CD4-positive, alpha-beta T cell treated with Interleukin-21 for 1 hour (primary cell): ENCODE results near the gene RNF19B.
"Not testable (repeated sequence)": the region's sequence is repeated elsewhere in the genome, so short reads cannot be mapped to it uniquely, and the experiment has no call there.

Source experiments
- DNase-seq: peaks from one replicate; pipeline ENCODE4 v3.0.0-alpha.2; 2020

Gene RNF19B

DNA sequence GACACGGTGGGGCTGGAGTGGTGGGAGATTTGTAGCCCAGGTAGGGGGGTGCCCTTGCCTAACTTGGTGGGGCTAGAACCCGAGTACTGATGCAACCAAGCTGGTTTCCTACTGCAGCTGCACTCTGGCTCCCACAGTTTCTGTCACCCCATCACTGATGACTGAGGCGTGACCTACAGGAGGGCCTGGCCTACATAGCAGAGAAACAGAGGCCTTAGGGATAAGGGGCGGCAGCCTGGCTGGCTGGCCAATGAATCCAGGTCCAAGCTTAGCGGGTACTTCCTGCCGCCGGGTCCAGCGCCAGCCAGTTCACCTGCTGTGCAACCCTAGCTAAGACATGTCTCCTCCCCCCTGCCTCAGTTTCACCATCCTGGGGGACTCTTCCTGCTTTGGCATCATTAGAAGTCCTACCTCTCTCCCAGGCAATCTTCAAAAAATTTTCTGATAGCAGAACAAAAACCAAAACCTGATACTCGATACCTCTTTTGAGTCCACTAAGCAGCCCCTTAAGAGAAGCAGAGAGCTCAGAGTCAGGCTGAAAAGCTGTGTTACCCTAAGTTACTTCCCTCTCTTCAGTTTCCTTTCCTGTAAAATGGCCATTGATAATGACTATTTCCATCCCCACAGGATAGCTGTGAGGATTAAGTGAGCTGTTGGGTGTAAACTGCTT lies 27.3 kb upstream of the RNF19B start:
- no peak for DNase-seq

- DNase-seq: no peak
These were observed 26.8 kb upstream of the RNF19B start for GRCh38 chr1:32991386-32991785.

DNA sequence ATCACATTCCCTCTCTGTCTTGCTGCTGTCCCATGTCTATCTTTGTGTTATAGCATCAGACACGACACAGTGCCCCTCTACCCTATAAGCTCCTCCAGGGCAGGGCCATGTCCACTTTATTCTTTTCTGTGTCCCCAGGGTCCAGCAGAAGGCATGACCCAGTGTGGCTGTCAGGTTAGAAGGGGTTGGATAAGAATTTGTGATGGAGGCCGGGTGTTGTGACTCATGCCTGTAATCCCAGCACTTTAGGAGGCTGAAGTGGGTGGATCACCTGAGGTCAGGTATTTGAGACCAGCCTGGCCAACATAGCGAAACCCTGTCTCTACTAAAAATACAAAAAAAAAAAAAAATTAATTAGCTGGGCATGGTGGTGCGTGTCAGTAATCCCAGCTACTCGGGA lies 26.3 kb upstream of the RNF19B start:
- DNase-seq: no peak

GRCh38 chr1:32989160-32990050 lies 24.8 kb upstream of the RNF19B start:
- DNase-seq: no peak

GRCh38 chr1:32988665-32989064 lies 24.1 kb upstream of the RNF19B start:
- no peak for DNase-seq

DNA sequence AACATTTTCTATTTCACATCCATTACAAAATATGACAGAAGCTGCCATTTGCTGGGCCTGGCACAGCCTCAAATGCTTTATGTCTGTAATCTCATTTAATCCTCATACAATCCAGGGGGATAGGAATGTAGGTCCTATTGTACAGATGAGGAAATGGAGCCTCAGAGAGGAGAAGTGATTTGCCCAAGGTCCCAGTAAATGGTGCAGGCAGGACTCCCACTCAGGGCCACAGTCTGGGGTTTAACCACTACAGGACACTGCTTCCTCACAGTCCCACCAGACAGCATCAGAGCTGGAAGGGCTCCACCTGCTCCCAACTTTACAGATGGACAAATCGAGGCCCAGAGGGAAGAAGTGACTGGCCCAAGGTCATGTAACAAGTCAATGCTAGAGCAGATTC lies 20.6 kb upstream of the RNF19B start:
- DNase-seq: no peak

DNA sequence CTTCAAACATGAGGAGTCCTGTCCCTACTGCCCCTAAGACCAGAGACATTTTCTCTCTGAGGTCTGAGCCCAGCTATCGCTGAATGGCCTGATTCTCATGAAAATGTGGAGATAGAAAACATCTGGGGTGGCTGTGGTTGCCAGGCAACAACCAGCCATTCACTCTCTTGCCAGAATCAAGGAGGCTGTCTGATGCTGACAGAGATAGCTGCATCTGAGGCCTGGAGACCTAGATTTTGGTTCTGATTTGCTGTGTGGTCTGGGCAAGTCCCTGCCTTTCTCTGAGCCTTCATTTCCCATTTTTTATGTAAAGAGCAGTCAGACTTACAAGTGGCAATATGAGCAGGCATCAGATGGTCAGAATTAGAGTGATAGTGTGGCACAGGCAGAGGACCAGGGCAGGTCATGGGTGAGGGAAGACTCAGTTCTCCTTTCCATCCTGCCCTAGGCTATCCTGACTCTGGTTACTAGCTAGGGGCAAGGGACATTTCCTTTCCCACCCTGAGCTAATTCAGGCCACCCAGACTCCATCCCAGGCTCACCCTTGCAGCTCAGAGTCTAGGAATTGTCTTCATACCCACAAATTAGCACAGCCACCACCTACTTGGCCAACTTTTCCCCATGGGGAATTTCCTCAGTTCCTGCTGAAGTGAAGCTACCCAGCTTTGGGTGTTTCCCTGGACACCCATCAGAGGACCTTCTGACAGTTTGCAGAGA lies 20.0 kb upstream of the RNF19B start:
- DNase-seq: peak; percentile 81

- no peak for DNase-seq
These were observed 19.5 kb upstream of the RNF19B start for GRCh38 chr1:32984090-32984454.

DNA sequence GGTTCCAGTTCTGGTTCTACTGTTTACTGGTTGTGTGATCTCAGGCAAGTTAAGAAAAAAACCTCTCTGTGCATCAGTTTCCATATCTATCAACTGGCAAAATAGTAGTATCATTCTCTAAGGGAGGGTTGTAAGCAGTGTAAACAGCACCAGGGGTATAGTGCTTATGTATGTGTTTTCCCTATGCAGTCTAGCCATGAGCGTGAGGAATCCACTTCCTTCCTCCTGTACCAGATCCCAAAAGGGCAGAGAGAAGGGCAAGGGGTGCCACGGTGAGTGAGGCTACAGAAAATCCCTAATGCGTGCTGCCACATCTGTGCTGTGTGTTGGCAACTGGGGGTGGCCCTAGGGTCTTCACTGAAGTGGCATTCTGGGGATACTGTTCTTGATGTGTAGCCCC lies 18.4 kb upstream of the RNF19B start:
- DNase-seq: no peak

GRCh38 chr1:32981003-32981901 lies 16.6 kb upstream of the RNF19B start:
- peak; percentile 86 for DNase-seq

DNA sequence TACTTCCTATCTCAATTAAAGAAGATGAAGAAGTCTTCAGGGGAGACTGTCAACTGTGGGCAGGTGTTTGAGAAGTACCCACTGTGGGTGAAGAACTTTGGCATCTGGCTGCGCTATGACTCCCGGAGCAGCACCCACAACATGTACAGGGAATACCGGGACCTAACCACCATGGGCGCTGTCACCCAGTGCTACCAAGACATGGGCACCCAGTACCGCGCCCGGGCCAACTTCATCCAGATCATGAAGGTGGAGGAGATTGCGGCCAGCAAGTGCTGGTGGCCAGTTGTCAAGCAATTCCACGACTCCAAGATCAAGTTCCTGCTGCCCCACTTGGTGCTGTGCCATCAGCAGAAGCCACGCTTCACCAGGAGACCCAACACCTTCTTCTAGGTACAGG lies 15.5 kb upstream of the RNF19B start:
- DNase-seq: no peak

DNA sequence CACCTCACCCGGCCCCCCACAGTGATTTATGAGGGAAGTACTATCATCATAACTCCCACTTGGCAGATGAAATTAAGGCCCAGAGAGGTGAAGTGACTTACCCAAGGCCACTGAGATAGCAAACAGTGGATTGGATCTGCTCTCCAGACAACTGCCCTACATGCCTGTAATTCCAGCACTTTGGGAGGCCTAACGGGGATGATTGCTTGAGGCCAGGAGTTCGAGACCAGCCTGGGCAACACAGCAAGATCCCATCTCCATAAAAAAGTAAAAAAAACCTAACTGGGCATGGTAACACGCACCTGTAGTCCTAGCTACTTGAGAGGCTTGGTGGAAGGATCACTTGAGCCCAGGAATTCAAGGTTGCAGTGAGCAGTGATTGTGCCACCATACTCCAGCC lies 14.2 kb upstream of the RNF19B start:
- DNase-seq: no peak

DNA sequence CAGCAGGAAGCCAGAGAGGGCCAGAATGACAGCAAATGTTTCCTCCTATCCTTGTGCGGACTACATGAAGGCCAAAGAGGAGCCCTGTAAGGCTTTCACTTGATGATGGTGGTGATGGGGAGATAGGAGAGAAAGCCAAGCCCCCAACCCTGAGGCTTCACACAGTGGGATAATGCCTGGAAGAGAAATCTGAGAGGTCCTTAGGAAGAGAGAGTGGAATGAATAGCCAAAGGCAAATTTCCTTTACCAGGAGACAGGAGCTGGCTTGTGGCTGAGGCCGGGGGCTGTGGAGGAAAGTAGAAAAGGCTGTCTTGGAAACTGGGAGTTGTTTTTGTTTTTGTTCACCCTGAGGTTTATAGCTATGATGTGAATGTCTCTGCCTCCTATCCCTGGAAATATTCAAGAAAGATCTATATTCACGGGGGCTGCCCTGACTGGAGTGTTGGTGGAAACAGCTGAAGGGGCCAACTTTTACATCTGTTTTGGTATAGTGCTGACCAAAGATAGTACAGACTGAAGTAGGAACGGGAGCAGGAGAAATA lies 13.0 kb upstream of the RNF19B start:
- no peak for DNase-seq

- not testable (repeated sequence) for DNase-seq
These were observed 10.4 kb upstream of the RNF19B start for GRCh38 chr1:32975055-32975454.

GRCh38 chr1:32973458-32973857 lies 8.8 kb upstream of the RNF19B start:
- not testable (repeated sequence) for DNase-seq

GRCh38 chr1:32972814-32973428 lies 8.3 kb upstream of the RNF19B start:
- DNase-seq: no peak

- no peak for DNase-seq
These were observed 7.0 kb upstream of the RNF19B start for GRCh38 chr1:32971576-32971975.

DNA sequence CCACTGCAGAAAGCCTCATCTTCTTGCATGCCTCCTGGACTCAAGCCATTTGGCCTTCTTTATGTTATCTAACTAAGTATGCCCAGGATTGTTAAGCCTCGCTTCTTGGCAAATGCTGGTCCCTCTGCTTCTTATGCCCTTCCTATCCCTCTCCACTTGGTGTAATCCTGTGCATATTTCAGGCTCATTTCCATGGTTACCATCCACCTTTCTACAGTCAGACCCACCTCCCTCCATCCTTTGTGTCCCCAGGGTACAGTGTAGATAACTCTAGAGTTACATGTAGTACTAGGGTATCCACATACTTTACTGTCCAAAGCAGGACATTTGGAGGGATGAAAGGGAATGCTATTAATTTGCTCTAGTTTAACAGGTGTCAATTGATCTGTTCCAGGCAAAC lies 6.5 kb upstream of the RNF19B start:
- DNase-seq: no peak

DNA sequence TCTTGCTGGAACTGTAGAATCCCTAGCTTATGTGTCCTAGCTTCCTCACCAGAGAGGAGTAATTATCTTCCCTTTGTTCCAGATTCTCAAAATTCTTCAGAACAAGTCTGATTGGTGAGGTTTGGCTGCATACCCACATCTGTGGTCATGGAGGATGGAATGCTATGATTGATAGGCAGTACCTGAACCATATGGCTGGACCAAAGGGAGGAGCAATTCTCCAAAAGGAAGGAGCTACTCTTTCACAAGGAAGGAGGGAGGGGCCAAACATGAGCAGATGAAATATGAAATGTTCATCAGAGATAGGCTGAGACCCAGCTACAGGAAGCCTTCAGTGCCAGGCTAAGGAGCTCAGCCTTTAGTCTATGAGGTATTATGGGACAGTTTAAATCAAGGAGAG lies 5.0 kb upstream of the RNF19B start:
- no peak for DNase-seq

DNA sequence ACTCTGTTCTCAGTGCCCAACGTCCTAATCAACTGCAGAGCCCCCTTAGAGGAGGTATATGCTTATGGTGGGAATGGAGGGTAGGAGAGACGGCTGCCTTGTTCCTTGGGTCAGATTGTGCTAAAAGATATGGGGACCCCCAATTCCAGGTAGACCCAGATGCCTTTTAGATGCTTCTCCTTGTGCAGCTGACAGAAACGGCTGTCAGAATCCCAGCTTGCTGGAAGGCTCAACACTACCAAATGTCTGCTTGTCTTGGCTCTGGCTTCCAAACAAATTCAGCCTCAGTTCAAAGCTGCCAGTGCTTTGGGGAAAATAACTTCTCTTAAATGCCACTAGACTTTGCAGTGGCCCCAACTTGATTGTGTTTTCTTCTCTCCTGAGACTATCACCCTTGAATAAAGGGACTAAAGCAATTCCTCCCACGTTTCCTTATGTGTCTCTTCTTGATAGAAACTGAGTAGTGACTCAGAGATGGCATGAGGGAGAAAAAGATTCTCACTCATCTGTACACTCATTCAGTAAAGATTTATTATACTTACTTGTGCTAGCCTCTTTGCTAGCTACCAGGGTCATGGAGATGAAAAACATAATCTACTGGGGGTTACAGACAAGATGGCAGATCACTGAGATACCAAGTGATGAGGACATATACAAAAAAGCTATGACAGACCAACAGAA lies 3.4 kb upstream of the RNF19B start:
- DNase-seq: no peak

DNA sequence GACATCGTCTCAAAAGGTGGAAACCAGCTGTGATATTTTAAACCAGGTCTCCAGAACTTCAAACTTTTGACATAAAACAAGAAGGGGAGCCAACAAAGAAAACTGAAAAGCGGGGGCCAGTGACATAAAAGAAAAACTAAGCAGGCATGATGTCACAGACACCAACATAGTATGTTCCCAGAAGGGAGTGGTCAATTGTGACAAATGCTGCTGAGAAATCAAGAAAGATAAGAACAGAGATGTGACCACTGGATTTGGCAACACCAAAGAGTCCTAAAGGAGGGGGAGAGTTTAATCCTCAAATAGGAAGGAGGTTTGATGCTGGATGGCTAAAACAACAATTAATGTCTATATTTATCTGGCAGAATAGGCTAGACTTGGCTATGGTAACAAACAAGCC lies 2.3 kb upstream of the RNF19B start:
- DNase-seq: no peak
